ENCODE measurements around the gene NOTCH1.

DNA sequence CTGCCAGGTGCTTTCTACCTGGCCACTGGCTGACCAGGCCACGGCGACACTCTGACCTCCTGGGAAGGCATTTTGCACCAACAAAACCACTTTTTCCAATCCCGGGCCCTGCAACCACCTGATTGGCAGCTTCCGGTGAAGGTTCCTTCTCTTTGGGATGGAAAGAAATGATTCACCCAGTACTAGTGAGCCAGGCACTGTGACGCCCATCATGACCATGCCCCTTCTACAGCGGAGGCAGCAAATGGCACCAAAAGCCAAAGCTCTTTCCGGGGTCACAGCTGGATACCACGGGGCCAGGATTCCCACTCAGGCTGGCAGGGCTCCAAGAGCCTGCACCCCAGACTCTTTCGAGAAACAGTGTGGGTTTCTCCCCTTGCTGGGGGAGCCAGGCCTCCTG is 4.7 kb downstream of the NOTCH1 start:
- TF ChIP-seq POLR2AphosphoS5 (IDR thresholded peaks at IDR 0.05) (no peak), CTCF (IDR thresholded peaks at IDR 0.05) (no peak)
